Stimulated activated effector memory CD8-positive, alpha-beta T cell treated with anti-CD3 and anti-CD28 coated beads, Interleukin-12 subunit alpha, Interleukin-12 subunit beta, amount 100 ng/mL, for 72 hours (primary cell): ENCODE data around the gene UBE2I.
"Not testable (repeated sequence)": the region's sequence is repeated elsewhere in the genome, so short reads cannot be mapped to it uniquely, and the experiment has no call there.

Source experiments
- ATAC-seq: fragments of 150-1000 bp; cut with Tn5 transposase; 2 replicates; pipeline ENCODE4 v1.10.0; 2021
- DNase-seq, 2 donors: peaks; one replicate each; pipeline ENCODE4 v3.0.0; 2021 to 2022; ENCODE audit warnings: low spot score in 2 of 2
- H3K27ac Mint-ChIP-seq: one replicate; pipeline ENCODE4 v1.8.0; 2022; ENCODE audit warnings: mild to moderate bottlenecking, mixed read lengths
- H3K36me3 Mint-ChIP-seq: one replicate; pipeline ENCODE4 v1.8.0; 2022; ENCODE audit warnings: mild to moderate bottlenecking, mixed read lengths
- H3K4me1 Mint-ChIP-seq: one replicate; pipeline ENCODE4 v1.8.0; 2022; ENCODE audit warnings: mixed read lengths
- H3K4me3 Mint-ChIP-seq: one replicate; pipeline ENCODE4 v1.8.0; 2022; ENCODE audit warnings: mild to moderate bottlenecking, mixed read lengths
- H3K9me3 Mint-ChIP-seq: one replicate; pipeline ENCODE4 v1.8.0; 2022; ENCODE audit warnings: mixed read lengths

Gene UBE2I

GRCh38 chr16:1325261-1325660, 15.8 kb downstream of the UBE2I start:
- no peak overlapping the region for H3K27ac Mint-ChIP-seq
- no peaks in the 10 kb centered on the region for H3K4me1 Mint-ChIP-seq
- peaks cover 64% of the 10 kb centered on the region for H3K36me3 Mint-ChIP-seq
- no peak for DNase-seq
- H3K9me3 Mint-ChIP-seq = no peaks in the 10 kb centered on the region
- ATAC-seq = no peak
- no peak overlapping the region for H3K4me3 Mint-ChIP-seq

GRCh38 chr16:1325673-1326371, 16.4 kb downstream of the UBE2I start:
- Mint-ChIP-seq H3K27ac (no peak overlapping the region), H3K36me3 (peaks cover 59% of the 10 kb centered on the region), H3K4me3 (no peak overlapping the region), H3K4me1 (no peaks in the 10 kb centered on the region), H3K9me3 (no peaks in the 10 kb centered on the region)
- DNase-seq = no peak
- peak; percentile 36 for ATAC-seq

- Mint-ChIP-seq H3K36me3 (peaks cover 53% of the 10 kb centered on the region), H3K4me1 (peaks cover 4% of the 10 kb centered on the region), H3K27ac (no peak overlapping the region), H3K4me3 (no peak overlapping the region), H3K9me3 (no peaks in the 10 kb centered on the region)
- DNase-seq (no peak), ATAC-seq (no peak)
Observed at GRCh38 chr16:1326391-1326790, 17.0 kb downstream of the UBE2I start.

GRCh38 chr16:1326946-1327618, 17.6 kb downstream of the UBE2I start:
- Mint-ChIP-seq H3K4me1 (peaks cover 10% of the 10 kb centered on the region), H3K4me3 (no peak overlapping the region), H3K36me3 (peaks cover 46% of the 10 kb centered on the region), H3K27ac (no peak overlapping the region), H3K9me3 (no peaks in the 10 kb centered on the region)
- ATAC-seq = no peak
- DNase-seq = no peak

GRCh38 chr16:1327619-1327947, 18.1 kb downstream of the UBE2I start:
- Mint-ChIP-seq H3K27ac (no peak overlapping the region), H3K9me3 (no peaks in the 10 kb centered on the region), H3K4me1 (peaks cover 15% of the 10 kb centered on the region), H3K4me3 (no peak overlapping the region), H3K36me3 (peaks cover 41% of the 10 kb centered on the region)
- no peak for ATAC-seq
- DNase-seq = no peak

GRCh38 chr16:1328136-1328535, 18.7 kb downstream of the UBE2I start:
- DNase-seq, H3K4me3 Mint-ChIP-seq, ATAC-seq, H3K27ac Mint-ChIP-seq, H3K9me3 Mint-ChIP-seq: not testable (repeated sequence)
- peaks cover 17% of the 10 kb centered on the region for H3K4me1 Mint-ChIP-seq
- H3K36me3 Mint-ChIP-seq = peaks cover 36% of the 10 kb centered on the region

- Mint-ChIP-seq H3K4me1 (peaks cover 17% of the 10 kb centered on the region), H3K36me3 (peaks cover 27% of the 10 kb centered on the region)
- not testable (repeated sequence) for H3K9me3 Mint-ChIP-seq, H3K4me3 Mint-ChIP-seq, DNase-seq, ATAC-seq, H3K27ac Mint-ChIP-seq
Observed at GRCh38 chr16:1328961-1329360, 19.5 kb downstream of the UBE2I start.

- H3K27ac Mint-ChIP-seq = no peak overlapping the region
- H3K4me1 Mint-ChIP-seq = peaks cover 17% of the 10 kb centered on the region
- ATAC-seq (no peak), DNase-seq (peak in 1 of 2 donors; percentile 56)
- H3K9me3 Mint-ChIP-seq = no peaks in the 10 kb centered on the region
- peaks cover 13% of the 10 kb centered on the region for H3K36me3 Mint-ChIP-seq
- no peak overlapping the region for H3K4me3 Mint-ChIP-seq
Observed at GRCh38 chr16:1330260-1330914, 21.0 kb downstream of the UBE2I start.

GRCh38 chr16:1330931-1331711, 21.7 kb downstream of the UBE2I start:
- peaks cover 7% of the 10 kb centered on the region for H3K36me3 Mint-ChIP-seq
- H3K9me3 Mint-ChIP-seq = no peaks in the 10 kb centered on the region
- H3K4me1 Mint-ChIP-seq = peaks cover 17% of the 10 kb centered on the region
- DNase-seq (no peak), ATAC-seq (no peak)
- H3K27ac Mint-ChIP-seq = peak overlapping the region; percentile 76
- peak overlapping the region; percentile 73 for H3K4me3 Mint-ChIP-seq

- Mint-ChIP-seq H3K4me1 (peaks cover 17% of the 10 kb centered on the region), H3K27ac (peak overlapping the region; percentile 76), H3K36me3 (no peaks in the 10 kb centered on the region), H3K4me3 (peak overlapping the region; percentile 73), H3K9me3 (no peaks in the 10 kb centered on the region)
- DNase-seq = peak in 1 of 2 donors; percentile 75
- peak; percentile 56 for ATAC-seq
Observed at GRCh38 chr16:1331712-1332617, 22.5 kb downstream of the UBE2I start.

- Mint-ChIP-seq H3K9me3 (no peaks in the 10 kb centered on the region), H3K27ac (peak overlapping the region; percentile 69), H3K4me3 (peak overlapping the region; percentile 73)
Observed at GRCh38 chr16:1332618-1333148, 23.2 kb downstream of the UBE2I start.

GRCh38 chr16:1333149-1333812, 23.8 kb downstream of the UBE2I start, which contains the start of gene BAIAP3:
Gene BAIAP3, plus strand, starts transcription at chr16:1333645. Its CDS starts 4,905 bp downstream, at chr16:1338550.
- ATAC-seq = peak; percentile 70
- peak; percentile 57 to 74 for DNase-seq
- H3K9me3 Mint-ChIP-seq = no peaks in the 10 kb centered on the region
- H3K4me1 Mint-ChIP-seq = peaks cover 17% of the 10 kb centered on the region
- no peaks in the 10 kb centered on the region for H3K36me3 Mint-ChIP-seq
- peak within 1 kb of the TSS; percentile 73 for H3K4me3 Mint-ChIP-seq
- peak within 1 kb of the TSS; percentile 69 for H3K27ac Mint-ChIP-seq

More at GRCh38 chr16:1332618-1333148, 23.2 kb downstream of the UBE2I start:
- peaks cover 17% of the 10 kb centered on the region for H3K4me1 Mint-ChIP-seq
- DNase-seq = peak in 1 of 2 donors; percentile 54
- no peak for ATAC-seq
- H3K36me3 Mint-ChIP-seq = no peaks in the 10 kb centered on the region

- ATAC-seq (no peak), DNase-seq (peak in 1 of 2 donors; percentile 51)
- H3K4me3 Mint-ChIP-seq = peak overlapping the region; percentile 18
- no peaks in the 10 kb centered on the region for H3K36me3 Mint-ChIP-seq
- peaks cover 17% of the 10 kb centered on the region for H3K4me1 Mint-ChIP-seq
- H3K27ac Mint-ChIP-seq = no peak overlapping the region
- no peaks in the 10 kb centered on the region for H3K9me3 Mint-ChIP-seq
Observed at GRCh38 chr16:1333854-1334700, 24.6 kb downstream of the UBE2I start.
